B cell (primary cell): ENCODE measurements around the gene DNAJC4. TPM values are rescaled to one million over a fixed set of nuclear protein-coding genes. Genes with fewer than 3 reads are reported as not detected.

ENCODE experiments used
- ATAC-seq: fragments of 200-7000 bp; cut with Tn5 transposase; one replicate; pipeline ENCODE4 v1.10.0; 2021; ENCODE audit warnings: low read depth, mild to moderate bottlenecking, moderate number of reproducible peaks, moderate library complexity
- CTCF ChIA-PET: fragments of 350-600 bp; sonication (Branson Sonifier 250); formaldehyde crosslinking; loops from one replicate; lab custom pipeline; 2021; ENCODE audit warnings: antibody characterized with exemption, inconsistent platforms; lab: Charles Lee
- POLR2A ChIA-PET: fragments of 350-600 bp; sonication (Branson Sonifier 250); formaldehyde crosslinking; loops from one replicate; lab custom pipeline; 2021; ENCODE audit warnings: antibody characterized with exemption; lab: Charles Lee
- DNase-seq: peaks from one replicate; pipeline ENCODE4 v3.0.0; 2013
- H2AFZ ChIP-seq: 2 replicates; pipeline ENCODE4 v1.6.1; 2012; ENCODE audit warnings: mild to moderate bottlenecking, low read depth, low read length; ENCODE audit not compliant: insufficient read depth, poor library complexity, severe bottlenecking
- H3K27ac ChIP-seq, 2 donors: 1 replicate in 1 of 2; 2 replicates in 1 of 2; pipeline ENCODE4 v1.5.1; 2012 to 2013; ENCODE audit warnings: low read length in 2 of 2, mild to moderate bottlenecking in 2 of 2, moderate library complexity in 1 of 2
- H3K27me3 ChIP-seq, 4 experiments: fragments of 200-600 bp in 1 of 4; sonication (generic) in 1 of 4; replicated peaks in 1 of 4; 1 replicate in 2 of 4; 2 replicates in 2 of 4; pipeline versions ENCODE4 v1.6.1 to v1.7.0; 2013 to 2016; ENCODE audit warnings: low read length in 3 of 4, mild to moderate bottlenecking in 2 of 4, mixed read lengths in 1 of 4, moderate library complexity in 1 of 4; ENCODE audit not compliant: insufficient read depth in 4 of 4, control insufficient read depth in 3 of 4; ENCODE audit errors: control extremely low read depth in 1 of 4
- H3K36me3 ChIP-seq, 2 experiments: replicated peaks in 1 of 2; 1 replicate in 1 of 2; 2 replicates in 1 of 2; pipeline versions ENCODE4 v1.6.1 to v1.7.1; 2013; ENCODE audit warnings: low read length in 1 of 2; ENCODE audit not compliant: insufficient read depth in 2 of 2, control insufficient read depth in 1 of 2; ENCODE audit errors: control extremely low read depth in 1 of 2, extremely low read depth in 1 of 2
- H3K4me1 ChIP-seq, 2 donors: fragments of 200-600 bp in 1 of 2; sonication (generic) in 1 of 2; 1 replicate in 1 of 2; 2 replicates in 1 of 2; pipeline versions ENCODE4 v1.5.1 to v1.6.1; 2013 to 2017; ENCODE audit warnings: low read length in 2 of 2; ENCODE audit not compliant: control insufficient read depth in 2 of 2, insufficient read depth in 2 of 2
- H3K4me2 ChIP-seq: replicated peaks from 2 replicates; pipeline ENCODE3; 2012; ENCODE audit warnings: mild to moderate bottlenecking, low read depth, low read length; ENCODE audit not compliant: poor library complexity, severe bottlenecking
- H3K4me3 ChIP-seq, 5 experiments: fragments of 200-600 bp in 1 of 5; sonication (generic) in 1 of 5; 1 replicate in 3 of 5; 2 replicates in 2 of 5; pipeline versions ENCODE4 v1.5.1 to v1.7.0; 2011 to 2016; ENCODE audit warnings: low read length in 4 of 5, mild to moderate bottlenecking in 4 of 5, low read depth in 2 of 5, control low read depth in 1 of 5, moderate library complexity in 1 of 5; ENCODE audit not compliant: insufficient read depth in 1 of 5; ENCODE audit errors: control extremely low read depth in 1 of 5, extremely low read depth in 1 of 5
- H3K79me2 ChIP-seq: fragments of 200-600 bp; sonication (generic); one replicate; pipeline ENCODE4 v1.6.0; 2016; ENCODE audit warnings: low read length; ENCODE audit not compliant: control insufficient read depth, insufficient read depth
- H3K9ac ChIP-seq: fragments of 200-600 bp; sonication (generic); 2 replicates; pipeline ENCODE4 v1.6.1; 2017; ENCODE audit warnings: mild to moderate bottlenecking, low read length, moderate library complexity
- H3K9me3 ChIP-seq, 3 donors: one replicate each; pipeline versions ENCODE4 v1.6.1 to v1.7.1; 2013; ENCODE audit warnings: low read length in 2 of 3; ENCODE audit not compliant: control insufficient read depth in 2 of 3, insufficient read depth in 1 of 3; ENCODE audit errors: control extremely low read depth in 1 of 3
- H4K20me1 ChIP-seq: 2 replicates; pipeline ENCODE4 v1.6.0; 2012; ENCODE audit warnings: mild to moderate bottlenecking, low read length; ENCODE audit not compliant: insufficient read depth, control insufficient read depth, poor library complexity, severe bottlenecking
- H3K27ac Mint-ChIP-seq: one replicate; pipeline ENCODE4 v1.8.0; 2021; ENCODE audit warnings: mixed read lengths
- H3K27me3 Mint-ChIP-seq: one replicate; pipeline ENCODE4 v1.8.0; 2021; ENCODE audit warnings: mixed read lengths
- H3K4me1 Mint-ChIP-seq: one replicate; pipeline ENCODE4 v1.8.0; 2021; ENCODE audit warnings: mixed read lengths
- H3K4me3 Mint-ChIP-seq: one replicate; pipeline ENCODE4 v1.8.0; 2021; ENCODE audit warnings: mixed read lengths
- H3K9me3 Mint-ChIP-seq: one replicate; pipeline ENCODE4 v1.8.0; 2022; ENCODE audit warnings: mixed read lengths; ENCODE audit not compliant: insufficient read depth
- EZH2 ChIP-seq: IDR thresholded peaks from 2 replicates; pipeline ENCODE4 v1.6.1; 2012; ENCODE audit warnings: borderline replicate concordance, low read depth, mild to moderate bottlenecking, moderate library complexity, low read length; ENCODE audit not compliant: insufficient read depth, poor library complexity, severe bottlenecking
- WGBS: methylation state at CpG from one replicate; pipeline ENCODE4 v1.1.5; 2013; ENCODE audit warnings: missing lambda C conversion rate; ENCODE audit not compliant: insufficient coverage; 5-methylcytosine and 5-hydroxymethylcytosine counted together
- intact Hi-C: fragments of 100-400 bp; cut with micrococcal nuclease; formaldehyde crosslinking; loops from one replicate; pipeline ENCODE4 v1.10.0; 2022
- polyA plus RNA-seq: library from polyadenylated mRNA; depleted of rRNA; stranded (reverse); fragments of >200 nt; gene quantifications from 2 replicates; pipeline ENCODE4 v1.2.3, GENCODE V29; 2012
- total RNA-seq, 2 donors: library from RNA; stranded (reverse); fragments of 120-200 nt in 1 of 2; gene quantifications; 1 replicate in 1 of 2; 2 replicates in 1 of 2; pipeline versions ENCODE4 v1.2.3 to v1.2.4, GENCODE V29; 2013 to 2022
- TF ChIP-seq, protein P1 (sequence below): fragments of 200-600 bp; IDR thresholded peaks from one replicate; pipeline ENCODE4 v1.8.0; 2022; ENCODE audit warnings: antibody characterized with exemption, mild to moderate bottlenecking

The DNAJC4 gene
- total and polyA plus RNA-seq, 2 donors (not counting 1 experiment from before 2014, with no cell fraction given): 74.4 to 105 TPM

DNA sequence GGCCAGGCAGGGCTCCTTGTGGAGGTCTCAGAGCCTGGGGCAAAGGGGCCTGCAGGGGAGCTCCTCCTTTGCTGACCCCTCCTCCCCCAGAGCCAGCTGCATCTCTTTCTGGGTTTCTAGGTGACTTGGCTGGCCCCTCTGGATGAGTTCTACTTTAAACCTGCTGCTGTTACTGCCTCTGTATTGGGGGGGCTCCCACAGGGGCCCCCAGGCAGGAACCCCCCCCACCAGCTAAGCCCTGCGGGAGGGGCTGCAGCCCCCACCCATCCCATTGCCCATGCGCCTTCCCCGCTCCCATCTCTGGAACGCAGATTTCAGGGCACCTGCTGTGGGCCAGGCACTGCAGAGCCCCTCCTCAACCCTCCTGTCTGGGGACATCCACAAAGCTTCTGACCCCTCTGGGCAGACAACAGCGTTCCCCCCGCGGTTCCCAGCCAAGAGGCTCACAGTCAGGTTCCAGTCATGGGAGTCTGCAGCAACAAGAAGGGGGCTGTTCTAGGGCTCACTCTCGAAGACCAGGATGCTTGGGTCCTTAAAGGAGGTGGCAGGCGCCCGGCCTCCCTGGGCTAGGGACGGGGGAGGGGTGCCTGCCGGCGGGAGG lies 20.2 kb downstream of the DNAJC4 start:
- Histone ChIP-seq H3K4me1 (peaks cover 19 to 43% of the 10 kb centered on the region in 2 donors), H3K79me2 (peaks cover 4% of the 10 kb centered on the region), H3K27ac (no peak overlapping the region), H3K4me3 (peak overlapping the region in 4 of 5 experiments; percentile 41 to 87 (median 50)), H3K36me3 (no peaks in the 10 kb centered on the region), H2AFZ (peak overlapping the region; percentile 82), H3K27me3 (no peaks in the 10 kb centered on the region), H3K4me2 (peak overlapping the region; percentile 90), H3K9me3 (no peaks in the 10 kb centered on the region), H4K20me1 (no peaks in the 10 kb centered on the region), H3K9ac (peak overlapping the region; percentile 53)
- H3K27ac Mint-ChIP-seq: peak overlapping the region; percentile 26
- peaks cover 28% of the 10 kb centered on the region for H3K4me1 Mint-ChIP-seq
- ATAC-seq (no peak), DNase-seq (no peak)
- no peaks in the 10 kb centered on the region for H3K9me3 Mint-ChIP-seq
- ChIA-PET CTCF (interaction anchor here (0.8 to 10.4 kb wide), 14 partner anchors 9 to 65 kb away, joined by 3 to 141 read pairs (median 8); partner anchors contain the start of genes BAD, CATSPERZ, DNAJC4 and FERMT3), POLR2A (interaction anchor here (0.8 to 1.8 kb wide), 5 partner anchors 9 to 68 kb away, joined by 3 to 5 read pairs (median 3); partner anchors contain the start of genes FKBP2 and PRDX5)
- H3K4me3 Mint-ChIP-seq: peak overlapping the region; percentile 89
- TF ChIP-seq, protein P1, sequence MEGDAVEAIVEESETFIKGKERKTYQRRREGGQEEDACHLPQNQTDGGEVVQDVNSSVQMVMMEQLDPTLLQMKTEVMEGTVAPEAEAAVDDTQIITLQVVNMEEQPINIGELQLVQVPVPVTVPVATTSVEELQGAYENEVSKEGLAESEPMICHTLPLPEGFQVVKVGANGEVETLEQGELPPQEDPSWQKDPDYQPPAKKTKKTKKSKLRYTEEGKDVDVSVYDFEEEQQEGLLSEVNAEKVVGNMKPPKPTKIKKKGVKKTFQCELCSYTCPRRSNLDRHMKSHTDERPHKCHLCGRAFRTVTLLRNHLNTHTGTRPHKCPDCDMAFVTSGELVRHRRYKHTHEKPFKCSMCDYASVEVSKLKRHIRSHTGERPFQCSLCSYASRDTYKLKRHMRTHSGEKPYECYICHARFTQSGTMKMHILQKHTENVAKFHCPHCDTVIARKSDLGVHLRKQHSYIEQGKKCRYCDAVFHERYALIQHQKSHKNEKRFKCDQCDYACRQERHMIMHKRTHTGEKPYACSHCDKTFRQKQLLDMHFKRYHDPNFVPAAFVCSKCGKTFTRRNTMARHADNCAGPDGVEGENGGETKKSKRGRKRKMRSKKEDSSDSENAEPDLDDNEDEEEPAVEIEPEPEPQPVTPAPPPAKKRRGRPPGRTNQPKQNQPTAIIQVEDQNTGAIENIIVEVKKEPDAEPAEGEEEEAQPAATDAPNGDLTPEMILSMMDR: no peak
- no peak for TF ChIP-seq EZH2
- H3K27me3 Mint-ChIP-seq: no peaks in the 10 kb centered on the region
- intact Hi-C loops: loop anchor here (1.0 kb wide), 4 partner anchors 19 to 54 kb away; partner anchors contain the start of genes BAD, NUDT22 and TRPT1
- WGBS: 26% methylated on average over 12 of the region's 13 CpGs
